Endodermal cell (in vitro differentiated cells): ENCODE measurements around the gene HIGD1A. TPM values are rescaled to one million over a fixed set of nuclear protein-coding genes. Genes with fewer than 3 reads are reported as not detected.

ENCODE experiments used
- DNase-seq: peaks from one replicate; pipeline ENCODE4 v3.0.0-alpha.2; 2017
- H3K27ac ChIP-seq: 2 replicates; pipeline ENCODE4 v1.5.1; 2013; ENCODE audit warnings: mild to moderate bottlenecking, low read depth, low read length, moderate library complexity
- H3K27me3 ChIP-seq: 2 replicates; pipeline ENCODE4 v1.6.1; 2013; ENCODE audit warnings: mild to moderate bottlenecking, low read length, moderate library complexity; ENCODE audit not compliant: insufficient read depth, control insufficient read depth, poor library complexity, severe bottlenecking
- H3K36me3 ChIP-seq: 2 replicates; pipeline ENCODE4 v1.7.0; 2013; ENCODE audit warnings: mild to moderate bottlenecking, low read length, moderate library complexity; ENCODE audit not compliant: control insufficient read depth, insufficient read depth
- H3K4me1 ChIP-seq: one replicate; pipeline ENCODE4 v1.7.0; 2013; ENCODE audit warnings: low read length; ENCODE audit not compliant: control insufficient read depth, insufficient read depth
- H3K4me3 ChIP-seq: 2 replicates; pipeline ENCODE4 v1.5.1; 2013; ENCODE audit warnings: mild to moderate bottlenecking, low read length, moderate library complexity
- H3K9ac ChIP-seq: 2 replicates; pipeline ENCODE4 v1.6.1; 2013; ENCODE audit warnings: mild to moderate bottlenecking, low read length, moderate library complexity; ENCODE audit not compliant: poor library complexity, severe bottlenecking; ENCODE audit errors: extremely low read depth
- H3K9me3 ChIP-seq: 2 replicates; pipeline ENCODE4 v1.6.1; 2013; ENCODE audit warnings: mild to moderate bottlenecking, low read length, moderate library complexity; ENCODE audit not compliant: control insufficient read depth
- H3K27ac Mint-ChIP-seq: 2 replicates; pipeline ENCODE4 v1.8.0; 2020; ENCODE audit warnings: mixed read lengths
- H3K27me3 Mint-ChIP-seq: 2 replicates; pipeline ENCODE4 v1.8.0; 2021; ENCODE audit warnings: mild to moderate bottlenecking, mixed read lengths; ENCODE audit not compliant: insufficient read depth
- H3K36me3 Mint-ChIP-seq: 2 replicates; pipeline ENCODE4 v1.8.0; 2020; ENCODE audit warnings: low read depth, mixed read lengths
- H3K4me1 Mint-ChIP-seq: 2 replicates; pipeline ENCODE4 v1.8.0; 2020; ENCODE audit warnings: mixed read lengths
- H3K4me3 Mint-ChIP-seq: 2 replicates; pipeline ENCODE4 v1.8.0; 2020; ENCODE audit warnings: mild to moderate bottlenecking, moderate library complexity, mixed read lengths
- H3K9me3 Mint-ChIP-seq: 2 replicates; pipeline ENCODE4 v1.8.0; 2020; ENCODE audit warnings: mild to moderate bottlenecking, mixed read lengths
- CTCF ChIP-seq: fragments of 200-600 bp; sonication (generic); conservative IDR thresholded peaks from 2 replicates; pipeline ENCODE4 v1.5.0; 2021; ENCODE audit warnings: antibody characterized with exemption, mild to moderate bottlenecking
- WGBS, 2 experiments: methylation state at CpG; one replicate each; pipeline versions ENCODE4 v1.1.5 to v1.1.7; 2013; ENCODE audit warnings: missing lambda C conversion rate in 2 of 2, mixed read lengths in 1 of 2; ENCODE audit not compliant: insufficient coverage in 1 of 2, insufficient read length in 1 of 2; 5-methylcytosine and 5-hydroxymethylcytosine counted together
- total RNA-seq, 2 donors: library from RNA; stranded (reverse); fragmentation: NEBNext Ultra II Directional in 1 of 2; extraction: Animal tissue kit (Norgen Biotek cat#: 25700) in 1 of 2; gene quantifications; 2 replicates in 1 of 2; 3 replicates in 1 of 2; pipeline ENCODE4 v1.2.1, GENCODE V29; 2021

HIGD1A gene
- total RNA-seq, 2 donors from 2014 or later, result 116 to 121 TPM

GRCh38 chr3:42741796-42742195, 62.5 kb downstream of the HIGD1A start:
- Mint-ChIP-seq H3K4me3 (no peak overlapping the region), H3K36me3 (no peaks in the 10 kb centered on the region), H3K27ac (no peak overlapping the region), H3K27me3 (no peaks in the 10 kb centered on the region), H3K9me3 (peaks cover 3% of the 10 kb centered on the region), H3K4me1 (peaks cover 4% of the 10 kb centered on the region)
- no peak overlapping the region for H3K4me3 ChIP-seq
- peak; percentile 24 for DNase-seq
- H3K27me3 ChIP-seq, result no peaks in the 10 kb centered on the region
- no peaks in the 10 kb centered on the region for H3K4me1 ChIP-seq
- H3K9ac ChIP-seq, result no peak overlapping the region
- 86 to 88% methylated on average over 3 of the region's 3 CpGs for WGBS, 2 experiments
- no peak for TF ChIP-seq CTCF
- H3K27ac ChIP-seq, result no peak overlapping the region
- H3K9me3 ChIP-seq, result no peaks in the 10 kb centered on the region
- H3K36me3 ChIP-seq, result no peaks in the 10 kb centered on the region

- WGBS, 2 experiments, result 93 to 96% methylated on average over 8 to 12 of the region's 12 CpGs
- peak; percentile 40 for DNase-seq
- Mint-ChIP-seq H3K27ac (no peak overlapping the region), H3K36me3 (no peaks in the 10 kb centered on the region), H3K4me3 (no peak overlapping the region), H3K9me3 (peaks cover 3% of the 10 kb centered on the region), H3K4me1 (peaks cover 24% of the 10 kb centered on the region), H3K27me3 (no peaks in the 10 kb centered on the region)
- no peaks in the 10 kb centered on the region for H3K9me3 ChIP-seq
- no peak for TF ChIP-seq CTCF
- H3K4me1 ChIP-seq, result peaks cover 10% of the 10 kb centered on the region
- no peaks in the 10 kb centered on the region for H3K27me3 ChIP-seq
- no peak overlapping the region for H3K4me3 ChIP-seq
- H3K9ac ChIP-seq, result no peak overlapping the region
- H3K27ac ChIP-seq, result no peak overlapping the region
- H3K36me3 ChIP-seq, result no peaks in the 10 kb centered on the region
Observed at GRCh38 chr3:42739401-42740158, 64.7 kb downstream of the HIGD1A start.

GRCh38 chr3:42736531-42736930, 67.8 kb downstream of the HIGD1A start:
- H3K4me1 ChIP-seq, result peaks cover 10% of the 10 kb centered on the region
- no peak overlapping the region for H3K4me3 Mint-ChIP-seq
- H3K9ac ChIP-seq, result no peak overlapping the region
- WGBS, 2 experiments, result 90 to 92% methylated on average over 2 to 6 of the region's 6 CpGs
- H3K36me3 Mint-ChIP-seq, result no peaks in the 10 kb centered on the region
- no peak overlapping the region for H3K27ac ChIP-seq
- peaks cover 39% of the 10 kb centered on the region for H3K4me1 Mint-ChIP-seq
- no peaks in the 10 kb centered on the region for H3K27me3 Mint-ChIP-seq
- no peaks in the 10 kb centered on the region for H3K36me3 ChIP-seq
- H3K27ac Mint-ChIP-seq, result no peak overlapping the region
- no peak overlapping the region for H3K4me3 ChIP-seq
- TF ChIP-seq CTCF, result no peak
- H3K27me3 ChIP-seq, result no peaks in the 10 kb centered on the region
- no peak for DNase-seq
- H3K9me3 ChIP-seq, result no peaks in the 10 kb centered on the region
- H3K9me3 Mint-ChIP-seq, result peaks cover 3% of the 10 kb centered on the region
